ENCODE measurements around the gene IKZF2. TPM values are rescaled to one million over a fixed set of nuclear protein-coding genes. Genes with fewer than 3 reads are reported as not detected.
"Not testable (repeated sequence)": the region's sequence is repeated elsewhere in the genome, so short reads cannot be mapped to it uniquely, and the experiment has no call there.

Gene IKZF2
- total and polyA plus RNA-seq, 7 donors, result 0.29 to 11.6 (median 3.2) TPM

GRCh38 chr2:213022987-213023386 is 128.4 kb downstream of the IKZF2 start:
- intact Hi-C loops (cut with DNase I), result no loop called here
- Histone ChIP-seq H3K36me3 (ENCODE audit: insufficient read depth in 1 of 2, low read depth in 1 of 2) (peaks cover 0 to 7% of the 10 kb centered on the region in 2 donors), H3K4me3 (no peak overlapping the region), H3K4me1 (no peaks in the 10 kb centered on the region), H3K27ac (no peak overlapping the region), H3K9me3 (no peaks in the 10 kb centered on the region), H3K27me3 (ENCODE audit: insufficient read depth in 3 of 3, low read length in 2 of 3) (no peaks in the 10 kb centered on the region)
- no peak for DNase-seq
- 15 to 26% (median 16%) methylated on average over 2 of the region's 2 CpGs for WGBS, 3 donors
- no peak for TF ChIP-seq CTCF (IDR thresholded peaks at IDR 0.05)
- ATAC-seq, result no peak

- intact Hi-C loops (cut with DNase I), result no loop called here
- ATAC-seq (no peak), DNase-seq (no peak)
- TF ChIP-seq CTCF (IDR thresholded peaks at IDR 0.05), result no peak
- Histone ChIP-seq H3K27me3 (ENCODE audit: insufficient read depth in 3 of 3, low read length in 2 of 3) (no peaks in the 10 kb centered on the region), H3K9me3 (no peaks in the 10 kb centered on the region), H3K4me1 (no peaks in the 10 kb centered on the region), H3K4me3 (no peak overlapping the region), H3K27ac (no peak overlapping the region), H3K36me3 (ENCODE audit: insufficient read depth in 1 of 2, low read depth in 1 of 2) (peaks cover 0 to 7% of the 10 kb centered on the region in 2 donors)
- WGBS, 3 donors, result 87 to 94% (median 91%) methylated on average over 5 of the region's 5 CpGs
Observed at GRCh38 chr2:213021971-213022899, 129.2 kb downstream of the IKZF2 start.

GRCh38 chr2:213020913-213021312 is 130.5 kb downstream of the IKZF2 start:
- H3K4me3 ChIP-seq; H3K4me1 ChIP-seq; H3K9me3 ChIP-seq; DNase-seq; intact Hi-C loops (cut with DNase I); ATAC-seq; H3K36me3 ChIP-seq (ENCODE audit: insufficient read depth in 1 of 2, low read depth in 1 of 2); H3K27ac ChIP-seq; H3K27me3 ChIP-seq (ENCODE audit: insufficient read depth in 3 of 3, low read length in 2 of 3): not testable (repeated sequence)
- WGBS, 3 donors, result 94 to 97% (median 96%) methylated on average over 6 of the region's 6 CpGs

GRCh38 chr2:213020268-213020667 is 131.1 kb downstream of the IKZF2 start:
- no peak for TF ChIP-seq CTCF (IDR thresholded peaks at IDR 0.05)
- no peak for DNase-seq
- Histone ChIP-seq H3K4me3 (no peak overlapping the region), H3K9me3 (no peaks in the 10 kb centered on the region), H3K4me1 (no peaks in the 10 kb centered on the region), H3K36me3 (ENCODE audit: insufficient read depth in 1 of 2, low read depth in 1 of 2) (peaks cover 0 to 7% of the 10 kb centered on the region in 2 donors), H3K27ac (no peak overlapping the region), H3K27me3 (ENCODE audit: insufficient read depth in 3 of 3, low read length in 2 of 3) (no peaks in the 10 kb centered on the region)
- no peak for ATAC-seq
- 92 to 98% (median 94%) methylated on average over 3 of the region's 3 CpGs for WGBS, 3 donors
- intact Hi-C loops (cut with DNase I), result no loop called here

GRCh38 chr2:213019368-213019767 is 132.0 kb downstream of the IKZF2 start:
- no peak for ATAC-seq

More at GRCh38 chr2:213019368-213019767, 132.0 kb downstream of the IKZF2 start:
- no peak overlapping the region for H3K27ac ChIP-seq
- intact Hi-C loops (cut with DNase I), result loop anchor here in 1 of 2 donors (10.0 kb wide), 1 partner anchor 245 kb away; no protein-coding TSS in a partner anchor
- H3K9me3 ChIP-seq, result no peaks in the 10 kb centered on the region
- no peaks in the 10 kb centered on the region for H3K4me1 ChIP-seq
- no peaks in the 10 kb centered on the region for H3K27me3 ChIP-seq (ENCODE audit: insufficient read depth in 3 of 3, low read length in 2 of 3)
- no peak for DNase-seq
- H3K36me3 ChIP-seq (ENCODE audit: insufficient read depth in 1 of 2, low read depth in 1 of 2), result peaks cover 0 to 7% of the 10 kb centered on the region in 2 donors
- no peak overlapping the region for H3K4me3 ChIP-seq
- no peak for TF ChIP-seq CTCF (IDR thresholded peaks at IDR 0.05)
- WGBS, 3 donors, result 90 to 93% (median 91%) methylated on average over 2 of the region's 2 CpGs

Data from psoas muscle (tissue), 8 donors.